ENCODE results near the gene AUTS2. TPM values are rescaled to one million over a fixed set of nuclear protein-coding genes. Genes with fewer than 3 reads are reported as not detected.

The AUTS2 gene
- polyA plus RNA-seq, 3 donors: 0.08 to 0.35 TPM; not detected in 1

- no peaks in the 10 kb centered on the region for H4K20me1 ChIP-seq (ENCODE audit: insufficient read depth, low read length)
- Mint-ChIP-seq H3K36me3 (no peaks in the 10 kb centered on the region), H3K4me1 (no peaks in the 10 kb centered on the region), H3K27ac (no peak overlapping the region), H3K9me3 (peaks cover 0 to 3% (median 0%) of the 10 kb centered on the region in 7 donors), H3K4me3 (no peak overlapping the region), H3K27me3 (ENCODE audit: low read depth in 3 of 3) (peaks cover 0 to 2% (median 1%) of the 10 kb centered on the region in 3 donors)
- H3K27ac ChIP-seq (ENCODE audit: low read depth in 1 of 2, low read length in 2 of 2): no peak overlapping the region
- no peak overlapping the region for H3K4me3 ChIP-seq (replicated peaks in 1 of 3; ENCODE audit: low read depth in 2 of 3, low read length in 3 of 3)
- intact Hi-C loops (cut with micrococcal nuclease): no loop called here
- DNase-seq: no peak
- H3K4me2 ChIP-seq (replicated peaks; ENCODE audit: extremely low read depth, low read length, poor library complexity, severe bottlenecking): no peak overlapping the region
- WGBS (ENCODE audit: insufficient coverage): 83% methylated on average over 1 of the region's 3 CpGs
- no peaks in the 10 kb centered on the region for H3K79me2 ChIP-seq (ENCODE audit: insufficient read depth, low read length)
- no peak overlapping the region for H2AFZ ChIP-seq (ENCODE audit: insufficient read depth, low read depth, low read length, poor library complexity, severe bottlenecking)
- H3K27me3 ChIP-seq (ENCODE audit: control insufficient read depth in 2 of 2, insufficient read depth in 2 of 2, low read length in 2 of 2): no peaks in the 10 kb centered on the region
- no peaks in the 10 kb centered on the region for H3K9me3 ChIP-seq (replicated peaks in 1 of 2; ENCODE audit: control insufficient read depth in 1 of 2, insufficient read depth in 1 of 2, low read length in 2 of 2)
- TF ChIP-seq CTCF (IDR thresholded peaks at IDR 0.05): no peak
- H3K4me1 ChIP-seq (ENCODE audit: control insufficient read depth in 1 of 2, insufficient read depth in 2 of 2, low read length in 2 of 2): no peaks in the 10 kb centered on the region
- no peaks in the 10 kb centered on the region for H3K36me3 ChIP-seq (replicated peaks in 1 of 2; ENCODE audit: control insufficient read depth in 1 of 2, insufficient read depth in 2 of 2, low read length in 2 of 2)
- H3K9ac ChIP-seq (ENCODE audit: insufficient read depth, low read length, poor library complexity, severe bottlenecking): no peak overlapping the region
Observed at GRCh38 chr7:70570961-70571360, 972.7 kb downstream of the AUTS2 start.

GRCh38 chr7:70571403-70571934 is 973.2 kb downstream of the AUTS2 start:
- peak overlapping the region in 2 of 7 donors; percentile 25 for H3K27ac Mint-ChIP-seq
- H3K4me3 ChIP-seq (replicated peaks in 1 of 3; ENCODE audit: low read depth in 2 of 3, low read length in 3 of 3): no peak overlapping the region
- no peak overlapping the region for H2AFZ ChIP-seq (ENCODE audit: insufficient read depth, low read depth, low read length, poor library complexity, severe bottlenecking)
- no peaks in the 10 kb centered on the region for H3K4me1 Mint-ChIP-seq
- intact Hi-C loops (cut with micrococcal nuclease): no loop called here
- H3K36me3 ChIP-seq (replicated peaks in 1 of 2; ENCODE audit: control insufficient read depth in 1 of 2, insufficient read depth in 2 of 2, low read length in 2 of 2): no peaks in the 10 kb centered on the region
- WGBS (ENCODE audit: insufficient coverage): 100% methylated on average over 1 of the region's 5 CpGs
- H3K9ac ChIP-seq (ENCODE audit: insufficient read depth, low read length, poor library complexity, severe bottlenecking): no peak overlapping the region
- peaks cover 0 to 3% (median 0%) of the 10 kb centered on the region in 7 donors for H3K9me3 Mint-ChIP-seq
- no peak for TF ChIP-seq CTCF (IDR thresholded peaks at IDR 0.05)
- no peaks in the 10 kb centered on the region for H4K20me1 ChIP-seq (ENCODE audit: insufficient read depth, low read length)
- H3K27ac ChIP-seq (ENCODE audit: low read depth in 1 of 2, low read length in 2 of 2): no peak overlapping the region
- no peaks in the 10 kb centered on the region for H3K27me3 ChIP-seq (ENCODE audit: control insufficient read depth in 2 of 2, insufficient read depth in 2 of 2, low read length in 2 of 2)
- peaks cover 0 to 2% (median 1%) of the 10 kb centered on the region in 3 donors for H3K27me3 Mint-ChIP-seq (ENCODE audit: low read depth in 3 of 3)
- no peak for DNase-seq
- H3K4me1 ChIP-seq (ENCODE audit: control insufficient read depth in 1 of 2, insufficient read depth in 2 of 2, low read length in 2 of 2): no peaks in the 10 kb centered on the region
- no peaks in the 10 kb centered on the region for H3K79me2 ChIP-seq (ENCODE audit: insufficient read depth, low read length)
- no peaks in the 10 kb centered on the region for H3K36me3 Mint-ChIP-seq
- H3K9me3 ChIP-seq (replicated peaks in 1 of 2; ENCODE audit: control insufficient read depth in 1 of 2, insufficient read depth in 1 of 2, low read length in 2 of 2): no peaks in the 10 kb centered on the region
- no peak overlapping the region for H3K4me2 ChIP-seq (replicated peaks; ENCODE audit: extremely low read depth, low read length, poor library complexity, severe bottlenecking)
- no peak overlapping the region for H3K4me3 Mint-ChIP-seq

All from CD14-positive monocyte (primary cell).